Trophoblast cell (in vitro differentiated cells and primary cell): ENCODE measurements around the gene CFL2.

Experiments
- DNase-seq, 2 donors: peaks; one replicate each; pipeline ENCODE4 v3.0.0-alpha.2; 2016
- H2AFZ ChIP-seq: 2 replicates; pipeline ENCODE4 v1.6.1; 2013; ENCODE audit warnings: low read length, moderate library complexity, mild to moderate bottlenecking; ENCODE audit not compliant: insufficient read depth, poor library complexity
- H2AK5ac ChIP-seq: 2 replicates; pipeline ENCODE4 v1.6.1; 2013; ENCODE audit warnings: mild to moderate bottlenecking, low read length
- H2BK120ac ChIP-seq: 2 replicates; pipeline ENCODE4 v1.6.1; 2013; ENCODE audit warnings: low read length, mild to moderate bottlenecking, moderate library complexity; ENCODE audit not compliant: insufficient read depth, poor library complexity
- H2BK12ac ChIP-seq: 2 replicates; pipeline ENCODE4 v1.6.1; 2013; ENCODE audit warnings: mild to moderate bottlenecking, low read length, moderate library complexity
- H2BK5ac ChIP-seq: 2 replicates; pipeline ENCODE4 v1.6.1; 2013; ENCODE audit warnings: low read length, low read depth, moderate library complexity, mild to moderate bottlenecking; ENCODE audit not compliant: poor library complexity
- H3K14ac ChIP-seq: 2 replicates; pipeline ENCODE4 v1.6.1; 2013; ENCODE audit warnings: mild to moderate bottlenecking, low read length
- H3K18ac ChIP-seq: 2 replicates; pipeline ENCODE4 v1.6.1; 2013; ENCODE audit warnings: mild to moderate bottlenecking, low read length
- H3K23ac ChIP-seq: 2 replicates; pipeline ENCODE4 v1.6.1; 2013; ENCODE audit warnings: low read length
- H3K27ac ChIP-seq: 2 replicates; pipeline ENCODE4 v1.5.1; 2013; ENCODE audit warnings: low read depth, mild to moderate bottlenecking, inconsistent platforms, low read length, moderate library complexity
- H3K27me3 ChIP-seq: 2 replicates; pipeline ENCODE4 v1.6.1; 2013; ENCODE audit warnings: inconsistent platforms, mild to moderate bottlenecking, low read length, moderate library complexity; ENCODE audit not compliant: insufficient read depth
- H3K36me3 ChIP-seq, 2 experiments: 1 replicate in 1 of 2; 2 replicates in 1 of 2; pipeline ENCODE4 v1.6.1; 2013; ENCODE audit warnings: low read length in 2 of 2, mild to moderate bottlenecking in 2 of 2, moderate library complexity in 1 of 2; ENCODE audit not compliant: insufficient read depth in 2 of 2, control insufficient read depth in 1 of 2
- H3K4ac ChIP-seq: 2 replicates; pipeline ENCODE4 v1.6.1; 2013; ENCODE audit warnings: low read depth, mild to moderate bottlenecking, low read length, moderate library complexity
- H3K4me1 ChIP-seq, 2 experiments: 1 replicate in 1 of 2; 2 replicates in 1 of 2; pipeline ENCODE4 v1.6.1; 2013; ENCODE audit warnings: low read length in 2 of 2, mild to moderate bottlenecking in 2 of 2, moderate library complexity in 1 of 2; ENCODE audit not compliant: insufficient read depth in 2 of 2, control insufficient read depth in 1 of 2
- H3K4me2 ChIP-seq: 2 replicates; pipeline ENCODE4 v1.6.1; 2013; ENCODE audit warnings: inconsistent platforms, mild to moderate bottlenecking, low read length, moderate library complexity
- H3K4me3 ChIP-seq: 2 replicates; pipeline ENCODE4 v1.5.1; 2013; ENCODE audit warnings: mild to moderate bottlenecking, low read depth, low read length, inconsistent platforms
- H3K79me1 ChIP-seq: one replicate; pipeline ENCODE4 v1.6.1; 2013; ENCODE audit warnings: low read length
- H3K79me2 ChIP-seq: 2 replicates; pipeline ENCODE4 v1.6.1; 2013; ENCODE audit warnings: low read length, mild to moderate bottlenecking; ENCODE audit not compliant: control insufficient read depth, insufficient read depth, poor library complexity
- H3K9ac ChIP-seq: 2 replicates; pipeline ENCODE4 v1.6.1; 2013; ENCODE audit warnings: mild to moderate bottlenecking, low read length
- H3K9me3 ChIP-seq: 2 replicates; pipeline ENCODE4 v1.6.1; 2013; ENCODE audit warnings: low read depth, mild to moderate bottlenecking, control low read depth, inconsistent platforms, low read length; ENCODE audit not compliant: insufficient read depth
- H4K12ac ChIP-seq: 2 replicates; pipeline ENCODE4 v1.6.1; 2013; ENCODE audit warnings: low read depth, mild to moderate bottlenecking, low read length, moderate library complexity
- H4K8ac ChIP-seq: 2 replicates; pipeline ENCODE4 v1.6.1; 2013; ENCODE audit warnings: low read depth, mild to moderate bottlenecking, low read length, moderate library complexity
- H4K91ac ChIP-seq: one replicate; pipeline ENCODE4 v1.6.1; 2013; ENCODE audit warnings: low read depth, mild to moderate bottlenecking, low read length, moderate library complexity
- WGBS: extraction: QIAGEN DNeasy Blood & Tissue Kit; methylation state at CpG from one replicate; pipeline ENCODE4 v1.1.7; 2013; ENCODE audit warnings: missing lambda C conversion rate; ENCODE audit not compliant: insufficient read length, insufficient coverage; ENCODE audit errors: extremely low coverage; 5-methylcytosine and 5-hydroxymethylcytosine counted together

Gene CFL2

GRCh38 chr14:34711169-34711568 lies 3.2 kb downstream of the CFL2 start:
- no CpG with 5 or more reads among the region's 3 CpGs for WGBS
- Histone ChIP-seq H3K27ac (no peak overlapping the region), H3K79me2 (peaks cover 7% of the 10 kb centered on the region)

DNA sequence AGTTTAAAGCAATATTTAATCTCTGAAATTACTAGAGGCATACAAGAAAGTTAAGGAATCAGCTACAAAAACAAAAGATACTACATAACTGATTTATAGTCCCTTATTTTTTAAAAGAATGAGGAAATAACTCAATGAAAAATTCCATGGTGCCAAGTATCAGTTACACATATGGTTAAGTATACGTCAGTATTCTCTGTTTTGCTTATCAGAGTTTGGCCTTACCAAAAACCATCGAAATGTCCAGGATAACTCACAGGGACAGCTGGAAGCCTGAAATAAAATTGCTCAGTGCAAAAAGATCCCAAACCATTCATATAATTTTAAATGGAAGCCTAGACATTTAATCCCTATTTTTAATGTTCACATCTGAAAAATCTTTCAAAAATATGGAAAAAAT lies 3.6 kb downstream of the CFL2 start:
- Histone ChIP-seq H3K79me1 (peaks cover 9% of the 10 kb centered on the region), H2BK12ac (no peak overlapping the region), H3K27ac (no peak overlapping the region), H3K9me3 (no peaks in the 10 kb centered on the region), H2AK5ac (no peak overlapping the region), H3K4me3 (no peak overlapping the region), H3K36me3 (peaks cover 0 to 4% of the 10 kb centered on the region in 2 experiments), H4K12ac (no peak overlapping the region), H3K4me2 (no peak overlapping the region), H4K91ac (no peak overlapping the region), H2BK5ac (no peak overlapping the region), H3K23ac (no peak overlapping the region), H3K79me2 (peaks cover 7% of the 10 kb centered on the region), H3K14ac (no peak overlapping the region), H4K8ac (no peak overlapping the region), H3K27me3 (no peaks in the 10 kb centered on the region), H2AFZ (no peak overlapping the region), H3K9ac (no peak overlapping the region), H3K4ac (no peak overlapping the region), H2BK120ac (no peak overlapping the region), H3K18ac (no peak overlapping the region), H3K4me1 (no peaks in the 10 kb centered on the region)
- no CpG with 5 or more reads among the region's 2 CpGs for WGBS
- no peak for DNase-seq

More at GRCh38 chr14:34711169-34711568, 3.2 kb downstream of the CFL2 start:
- Histone ChIP-seq H2BK5ac (no peak overlapping the region), H3K18ac (no peak overlapping the region), H4K12ac (no peak overlapping the region), H3K36me3 (peaks cover 0 to 4% of the 10 kb centered on the region in 2 experiments), H3K23ac (no peak overlapping the region), H3K79me1 (peaks cover 9% of the 10 kb centered on the region), H3K4me3 (no peak overlapping the region), H4K91ac (no peak overlapping the region), H2AFZ (no peak overlapping the region), H3K14ac (no peak overlapping the region), H3K27me3 (no peaks in the 10 kb centered on the region), H3K4ac (no peak overlapping the region), H3K4me2 (no peak overlapping the region), H3K9me3 (no peaks in the 10 kb centered on the region), H3K9ac (no peak overlapping the region), H2BK120ac (no peak overlapping the region), H3K4me1 (no peaks in the 10 kb centered on the region), H4K8ac (no peak overlapping the region), H2BK12ac (no peak overlapping the region), H2AK5ac (no peak overlapping the region)
- DNase-seq = peak; percentile 44 to 79

DNA sequence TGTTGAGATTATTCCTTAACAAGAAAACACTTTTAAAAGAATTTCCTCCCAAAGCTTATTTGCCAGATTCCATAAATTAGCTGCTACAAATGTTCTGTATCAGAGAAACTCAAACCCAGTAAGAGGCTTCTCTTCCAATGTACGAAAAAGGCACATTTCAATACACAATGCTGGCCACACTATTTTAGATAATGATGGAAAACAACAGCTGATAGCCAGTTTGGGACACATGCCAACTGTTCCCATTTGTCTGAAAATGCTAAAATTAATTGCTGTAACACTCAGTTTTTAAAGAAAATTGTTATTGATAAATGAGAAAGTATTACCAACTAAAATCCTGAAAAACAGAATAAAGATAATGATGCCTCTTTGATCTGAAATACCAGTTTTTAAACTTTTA lies 4.4 kb downstream of the CFL2 start:
- Histone ChIP-seq H3K4me1 (no peaks in the 10 kb centered on the region), H3K23ac (no peak overlapping the region), H3K4ac (no peak overlapping the region), H3K27ac (no peak overlapping the region), H2AK5ac (no peak overlapping the region), H4K91ac (no peak overlapping the region), H3K18ac (no peak overlapping the region), H4K8ac (no peak overlapping the region), H2BK12ac (no peak overlapping the region), H2BK120ac (no peak overlapping the region), H3K9ac (no peak overlapping the region), H3K9me3 (no peaks in the 10 kb centered on the region), H2BK5ac (no peak overlapping the region), H3K79me1 (peaks cover 9% of the 10 kb centered on the region), H3K14ac (no peak overlapping the region), H3K79me2 (peaks cover 7% of the 10 kb centered on the region), H3K4me2 (no peak overlapping the region), H2AFZ (no peak overlapping the region), H4K12ac (no peak overlapping the region), H3K27me3 (no peaks in the 10 kb centered on the region), H3K4me3 (no peak overlapping the region), H3K36me3 (peaks cover 0 to 4% of the 10 kb centered on the region in 2 experiments)
- no peak for DNase-seq
- WGBS = no CpG with 5 or more reads among the region's 1 CpG

- H3K9me3 ChIP-seq = no peaks in the 10 kb centered on the region
- H3K27ac ChIP-seq = no peak overlapping the region
- H2BK5ac ChIP-seq = no peak overlapping the region
- H3K4me3 ChIP-seq = no peak overlapping the region
- H3K79me1 ChIP-seq = no peaks in the 10 kb centered on the region
- H2BK120ac ChIP-seq = no peak overlapping the region
- no peaks in the 10 kb centered on the region for H3K4me1 ChIP-seq
- no peak overlapping the region for H3K4me2 ChIP-seq
- no CpG with 5 or more reads among the region's 3 CpGs for WGBS
- no peak overlapping the region for H2AFZ ChIP-seq
- H3K18ac ChIP-seq = no peak overlapping the region
- H2BK12ac ChIP-seq = no peak overlapping the region
- no peak overlapping the region for H3K9ac ChIP-seq
- H4K91ac ChIP-seq = no peak overlapping the region
- DNase-seq = no peak
- no peak overlapping the region for H3K4ac ChIP-seq
- no peak overlapping the region for H4K12ac ChIP-seq
- no peak overlapping the region for H4K8ac ChIP-seq
- H3K79me2 ChIP-seq = no peaks in the 10 kb centered on the region
- H3K36me3 ChIP-seq = peaks cover 0 to 4% of the 10 kb centered on the region in 2 experiments
- no peaks in the 10 kb centered on the region for H3K27me3 ChIP-seq
- no peak overlapping the region for H3K14ac ChIP-seq
- no peak overlapping the region for H3K23ac ChIP-seq
- H2AK5ac ChIP-seq = no peak overlapping the region
Measured at GRCh38 chr14:34707722-34708121, 6.7 kb downstream of the CFL2 start.
